ENCODE data around the gene CALCOCO1. TPM values are rescaled to one million over a fixed set of nuclear protein-coding genes. Genes with fewer than 3 reads are reported as not detected.

The CALCOCO1 gene
- 52.1 and 84.1 TPM in 2 replicates for total RNA-seq

DNA sequence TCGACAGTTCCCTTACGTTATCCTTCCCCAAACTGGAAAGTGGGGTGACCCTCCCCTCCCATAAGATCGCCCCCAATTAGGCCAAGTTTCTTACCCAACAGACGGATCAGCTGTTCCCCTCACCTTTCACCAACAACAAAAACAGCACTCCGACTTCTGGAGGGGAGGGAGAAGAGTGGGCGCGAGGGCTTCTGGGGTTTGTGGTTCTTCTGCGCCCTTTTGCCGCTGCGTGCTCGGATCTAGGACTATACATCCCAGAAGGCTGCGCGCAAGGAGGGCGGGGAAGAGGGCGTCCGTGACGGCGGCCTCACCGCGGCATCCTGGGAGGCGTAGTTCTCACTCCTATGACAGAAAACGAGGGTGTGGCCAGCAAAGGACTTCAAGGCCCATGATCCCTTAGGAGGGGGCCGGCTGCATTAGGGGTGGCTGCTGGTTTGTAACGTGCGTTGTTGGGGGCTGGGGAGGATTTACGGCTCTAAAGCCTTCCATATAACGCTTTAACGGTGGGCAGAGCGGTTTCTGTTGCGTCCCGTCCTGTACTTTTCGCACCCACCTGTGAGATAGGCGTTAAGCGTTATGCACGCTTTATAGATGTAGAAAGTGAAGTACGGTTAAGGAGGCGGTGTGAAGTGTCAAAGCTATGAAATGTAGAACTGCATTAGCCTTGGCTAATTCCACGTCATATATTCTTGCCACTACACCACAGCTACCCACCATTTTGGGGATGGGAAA is at the start of gene CALCOCO1:
Gene CALCOCO1, minus strand, starts transcription at position 143 of the 732 bp plus-strand sequence. CDS start 2,210 bp downstream, outside the sequence.

GRCh38 chr12:53751336-53752191 is 24.3 kb upstream of the CALCOCO1 start, which contains the start of gene CISTR:
TSS of gene CISTR (minus strand) at chr12:53751979.

GRCh38 chr12:53675701-53676607 is 51.3 kb downstream of the CALCOCO1 start, which contains the start of gene ATP5MC2:
TSS of gene ATP5MC2 (minus strand) at chr12:53676083. CDS start at chr12:53672614, 3,469 bp downstream.

Other genes with a start within 250 kb of the CALCOCO1 start
- gene MAP3K12, start 228.0 kb downstream of the CALCOCO1 start, total RNA-seq: 15.9 and 55.6 TPM in 2 replicates
- gene TARBP2, start 226.2 kb downstream of the CALCOCO1 start, total RNA-seq: 35.2 and 39.8 TPM in 2 replicates
- gene NPFF, start 220.0 kb downstream of the CALCOCO1 start, total RNA-seq: 1.7 TPM in 1 of 2 replicates, not detected in the other
- gene ATF7, start 101.1 kb downstream of the CALCOCO1 start, total RNA-seq: 10.6 and 18.0 TPM in 2 replicates
- 424 and 621 TPM in 2 replicates for gene ATP5MC2, start 51.4 kb downstream of the CALCOCO1 start, total RNA-seq
- gene CISTR, start 24.5 kb upstream of the CALCOCO1 start, total RNA-seq: not detected in 2 replicates
- gene HOXC13, start 211.4 kb upstream of the CALCOCO1 start, total RNA-seq: not detected in 2 replicates
- gene HOXC12, start 227.5 kb upstream of the CALCOCO1 start, total RNA-seq: not detected in 2 replicates
- gene HOXC11, start 245.7 kb upstream of the CALCOCO1 start, total RNA-seq: not detected in 2 replicates
- gene HOTAIR, start 247.5 kb upstream of the CALCOCO1 start, total RNA-seq: not detected in 2 replicates

Data from epithelial cell of alveolus of lung (primary cell).